ENCODE measurements around the gene FAM13B.

DNA sequence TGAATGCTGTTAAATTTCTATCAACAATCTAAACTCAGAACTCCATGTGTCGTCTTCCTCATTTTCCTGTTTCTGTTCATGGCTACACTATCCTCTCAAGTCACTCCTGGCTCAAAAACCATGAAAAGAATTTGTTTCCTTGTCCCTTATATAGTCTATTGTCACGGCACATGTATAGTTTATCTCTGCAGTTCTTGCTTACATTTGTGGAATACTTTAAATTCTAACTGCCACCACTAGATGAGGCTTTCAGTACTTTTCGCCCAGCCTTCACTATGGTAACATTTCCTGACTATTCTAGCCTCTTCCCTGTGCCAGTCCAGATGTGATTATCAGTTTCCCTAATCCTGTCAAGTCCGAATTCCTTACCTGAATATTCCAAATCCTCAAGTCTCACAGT is 109.0 kb downstream of the FAM13B start:
- TF ChIP-seq CTCF (IDR thresholded peaks at IDR 0.05; ENCODE audit: borderline replicate concordance, extremely low read depth, low read length, poor library complexity, severe bottlenecking) (no peak), EZH2 (IDR thresholded peaks at IDR 0.05; ENCODE audit: borderline replicate concordance, low read depth, low read length, severe bottlenecking) (no peak)

Measured in DND-41 (cell line).